GM23338 (cell line): Measurements from ENCODE around the gene ERN2. TPM values are rescaled to one million over a fixed set of nuclear protein-coding genes. Genes with fewer than 3 reads are reported as not detected.
"Not testable (repeated sequence)": the region's sequence is repeated elsewhere in the genome, so short reads cannot be mapped to it uniquely, and the experiment has no call there.

Experiments
- ATAC-seq: fragments of 200-7000 bp; cut with Tn5 transposase; 3 replicates; pipeline ENCODE4 v1.9.1; 2020
- DNase-seq: peaks from one replicate; pipeline ENCODE4 v3.0.0-alpha.2; 2015; ENCODE audit warnings: low spot score
- H2AFZ ChIP-seq: fragments of 200-600 bp; sonication (generic); 2 replicates; pipeline ENCODE4 v1.8.0; 2016; ENCODE audit warnings: antibody characterized with exemption, mild to moderate bottlenecking, moderate library complexity
- H3F3A ChIP-seq: fragments of 200-600 bp; sonication (generic); replicated peaks from 2 replicates; pipeline ENCODE4 v1.8.0; 2017; ENCODE audit warnings: antibody characterized with exemption, mixed run types, low read depth
- H3K27ac ChIP-seq: fragments of 200-600 bp; sonication (generic); 2 replicates; pipeline ENCODE4 v1.6.1; 2016; ENCODE audit warnings: low read depth
- H3K27me3 ChIP-seq: fragments of 200-600 bp; sonication (generic); 2 replicates; pipeline ENCODE4 v1.8.0; 2016; ENCODE audit warnings: mild to moderate bottlenecking, mixed run types, moderate library complexity; ENCODE audit not compliant: insufficient read depth
- H3K36me3 ChIP-seq: fragments of 200-600 bp; sonication (generic); 2 replicates; pipeline ENCODE4 v1.8.0; 2016; ENCODE audit warnings: mild to moderate bottlenecking; ENCODE audit not compliant: insufficient read depth
- H3K4me1 ChIP-seq: fragments of 200-600 bp; sonication (generic); 2 replicates; pipeline ENCODE4 v1.8.0; 2016; ENCODE audit warnings: mild to moderate bottlenecking, moderate library complexity; ENCODE audit not compliant: insufficient read depth
- H3K4me2 ChIP-seq: fragments of 200-600 bp; sonication (generic); 2 replicates; pipeline ENCODE4 v1.7.1; 2017; ENCODE audit warnings: mixed run types
- H3K4me3 ChIP-seq: fragments of 200-600 bp; sonication (generic); 2 replicates; pipeline ENCODE4 v1.6.1; 2016; ENCODE audit warnings: mixed run types
- H3K79me2 ChIP-seq: fragments of 200-600 bp; sonication (generic); replicated peaks from 2 replicates; pipeline ENCODE4 v1.8.0; 2017; ENCODE audit warnings: mild to moderate bottlenecking; ENCODE audit not compliant: insufficient read depth
- H3K9me2 ChIP-seq: fragments of 200-600 bp; sonication (generic); 2 replicates; pipeline ENCODE4 v1.8.0; 2017; ENCODE audit not compliant: insufficient read depth
- H4K20me1 ChIP-seq: fragments of 200-600 bp; sonication (generic); replicated peaks from 2 replicates; pipeline ENCODE4 v1.8.0; 2017; ENCODE audit warnings: mild to moderate bottlenecking; ENCODE audit not compliant: insufficient read depth
- H3K27ac Mint-ChIP-seq: 2 replicates; pipeline ENCODE4 v1.8.0; 2020; ENCODE audit warnings: inconsistent platforms, mild to moderate bottlenecking, moderate library complexity, mixed read lengths
- H3K27me3 Mint-ChIP-seq: 3 replicates; pipeline ENCODE4 v1.8.0; 2022; ENCODE audit warnings: low read depth, mild to moderate bottlenecking, moderate library complexity, mixed read lengths, inconsistent platforms; ENCODE audit not compliant: insufficient read depth, poor library complexity
- H3K36me3 Mint-ChIP-seq: 3 replicates; pipeline ENCODE4 v1.8.0; 2021; ENCODE audit warnings: low read depth, mild to moderate bottlenecking, inconsistent platforms, moderate library complexity, mixed read lengths
- H3K4me1 Mint-ChIP-seq: 3 replicates; pipeline ENCODE4 v1.8.0; 2020; ENCODE audit warnings: mild to moderate bottlenecking, inconsistent platforms, mixed read lengths
- H3K4me3 Mint-ChIP-seq: 3 replicates; pipeline ENCODE4 v1.8.0; 2021; ENCODE audit warnings: moderate library complexity, mild to moderate bottlenecking, inconsistent platforms, mixed read lengths
- H3K9me3 Mint-ChIP-seq: 3 replicates; pipeline ENCODE4 v1.8.0; 2020; ENCODE audit warnings: moderate library complexity, mild to moderate bottlenecking, inconsistent platforms, mixed read lengths
- CREB1 ChIP-seq: fragments of 250-450 bp; sonication (Bioruptor Pico); IDR thresholded peaks from 2 replicates; pipeline ENCODE4 v1.5.0; 2020; ENCODE audit warnings: low read depth, mild to moderate bottlenecking, moderate library complexity
- CTCF ChIP-seq, 2 experiments: fragments of 200-600 bp in 1 of 2; sonication (generic) in 1 of 2; conservative IDR thresholded peaks; 2 replicates each; pipeline versions ENCODE4 v1.5.1 to v1.6.1; 2016 to 2017; ENCODE audit warnings: antibody characterized with exemption in 2 of 2, low read depth in 2 of 2, mild to moderate bottlenecking in 2 of 2, moderate library complexity in 1 of 2
- EZH2 ChIP-seq: fragments of 200-600 bp; sonication (generic); IDR thresholded peaks from one replicate; pipeline ENCODE4 v1.8.0; 2017; ENCODE audit warnings: antibody characterized with exemption, mild to moderate bottlenecking, low read depth; ENCODE audit not compliant: unreplicated experiment
- POLR2AphosphoS5 ChIP-seq: IDR thresholded peaks from 2 replicates; pipeline ENCODE4 v1.6.1; 2016; ENCODE audit warnings: antibody characterized with exemption, low read depth
- REST ChIP-seq: IDR thresholded peaks from one replicate; pipeline ENCODE4 v1.6.1; 2018; ENCODE audit warnings: antibody characterized with exemption; ENCODE audit not compliant: unreplicated experiment
- STAT1 ChIP-seq: IDR thresholded peaks from one replicate; pipeline ENCODE4 v1.6.1; 2016; ENCODE audit warnings: antibody characterized with exemption; ENCODE audit not compliant: unreplicated experiment
- ZNF331 ChIP-seq: fragments of 250-450 bp; sonication (Bioruptor Pico); IDR thresholded peaks from 2 replicates; pipeline ENCODE4 v1.5.0; 2020; ENCODE audit warnings: low read depth, mild to moderate bottlenecking, moderate library complexity
- polyA plus RNA-seq: library from polyadenylated mRNA; unstranded; fragments of >200 nt; fragmentation: Nextera tagmentation; extraction: Ambion mirVana; gene quantifications from 2 replicates; pipeline ENCODE4 v1.2.1, GENCODE V29; 2016
- total RNA-seq: library from RNA; depleted of rRNA; stranded (reverse); fragments of >200 nt; shearing (Covaris generic); gene quantifications from 2 replicates; pipeline ENCODE4 v1.2.3, GENCODE V29; 2014

The ERN2 gene
- total and polyA plus RNA-seq, 2 experiments from 2014 or later, result 0.97 to 1.1 TPM

GRCh38 chr16:23754594-23755483 lies 41.8 kb upstream of the ERN2 start, which contains the start of gene CHP2:
CHP2 (plus strand) TSS chr16:23755026; CDS start chr16:23755050, 24 bp downstream.
- Mint-ChIP-seq H3K9me3 (peaks cover 11% of the 10 kb centered on the region), H3K4me1 (no peaks in the 10 kb centered on the region), H3K4me3 (peak within 1 kb of the TSS; percentile 63), H3K27ac (no peak within 1 kb of the TSS), H3K36me3 (peaks cover 12% of the 10 kb centered on the region; the same call in 2 of the 3 replicates), H3K27me3 (peaks cover 13% of the 10 kb centered on the region)
- H3K4me1 ChIP-seq, result peaks cover 5% of the 10 kb centered on the region; the same call in 1 of the 2 replicates
- H3K9me2 ChIP-seq, result no peaks in the 10 kb centered on the region
- H3K36me3 ChIP-seq, result no peaks in the 10 kb centered on the region
- H3F3A ChIP-seq, result 0 out of 2 replicates have a peak, but pooled peaks cover 2% of the 10 kb centered on the region
- H3K27ac ChIP-seq, result no peak within 1 kb of the TSS
- no peaks in the 10 kb centered on the region for H4K20me1 ChIP-seq
- TF ChIP-seq POLR2AphosphoS5, result peak; percentile 56; the same call in 1 of the 2 replicates
- TF ChIP-seq REST, result no peak
- no peak for TF ChIP-seq EZH2
- no peak for TF ChIP-seq CREB1 (CRISPR knock-in tag)
- TF ChIP-seq ZNF331 (CRISPR knock-in tag), result no peak
- ATAC-seq, result peak; percentile 88
- peak; percentile 63 for DNase-seq
- H3K4me3 ChIP-seq, result peak within 1 kb of the TSS; percentile 70
- H3K27me3 ChIP-seq, result peaks cover 39% of the 10 kb centered on the region
- H2AFZ ChIP-seq, result peak within 1 kb of the TSS; percentile 100
- no peaks in the 10 kb centered on the region for H3K79me2 ChIP-seq
- H3K4me2 ChIP-seq, result peak within 1 kb of the TSS; percentile 89

GRCh38 chr16:23753908-23754593 lies 41.0 kb upstream of the ERN2 start:
- peak overlapping the region; percentile 63 for H3K4me3 Mint-ChIP-seq
- Histone ChIP-seq H3K4me1 (peaks cover 5% of the 10 kb centered on the region; the same call in 1 of the 2 replicates), H2AFZ (peak overlapping the region; percentile 100), H3K4me2 (peak overlapping the region; percentile 89), H3K36me3 (no peaks in the 10 kb centered on the region), H3K27ac (no peak overlapping the region), H3K4me3 (peak overlapping the region; percentile 70), H3K9me2 (no peaks in the 10 kb centered on the region), H4K20me1 (no peaks in the 10 kb centered on the region), H3F3A (0 out of 2 replicates have a peak, but pooled peaks cover 2% of the 10 kb centered on the region), H3K27me3 (peaks cover 39% of the 10 kb centered on the region), H3K79me2 (no peaks in the 10 kb centered on the region)
- peaks cover 12% of the 10 kb centered on the region; the same call in 2 of the 3 replicates for H3K36me3 Mint-ChIP-seq
- H3K4me1 Mint-ChIP-seq, result no peaks in the 10 kb centered on the region
- peaks cover 11% of the 10 kb centered on the region for H3K9me3 Mint-ChIP-seq
- ATAC-seq, result peak; percentile 20; the same call in 2 of the 3 replicates
- DNase-seq, result peak; percentile 17
- H3K27ac Mint-ChIP-seq, result no peak overlapping the region
- H3K27me3 Mint-ChIP-seq, result peaks cover 13% of the 10 kb centered on the region
- no peak for TF ChIP-seq STAT1
- TF ChIP-seq ZNF331 (CRISPR knock-in tag), result no peak
- no peak for TF ChIP-seq CTCF (conservative IDR thresholded peaks at IDR 0.05; ENCODE audit: low read depth in 2 of 2)

GRCh38 chr16:23751053-23751452 lies 38.0 kb upstream of the ERN2 start:
- H3K36me3 ChIP-seq, H3K9me3 Mint-ChIP-seq, H3K79me2 ChIP-seq, H3F3A ChIP-seq, ATAC-seq, H3K4me3 Mint-ChIP-seq, H4K20me1 ChIP-seq, H3K4me1 Mint-ChIP-seq, H3K9me2 ChIP-seq, H2AFZ ChIP-seq, H3K36me3 Mint-ChIP-seq, DNase-seq, H3K4me3 ChIP-seq, H3K4me2 ChIP-seq, H3K4me1 ChIP-seq, H3K27ac ChIP-seq, H3K27ac Mint-ChIP-seq: not testable (repeated sequence)
- H3K27me3 Mint-ChIP-seq, result peaks cover 13% of the 10 kb centered on the region
- peaks cover 27% of the 10 kb centered on the region for H3K27me3 ChIP-seq
